Fibroblast of pulmonary artery (primary cell): ENCODE measurements around the gene DUSP22.

Source experiments
- DNase-seq: peaks from one replicate; pipeline ENCODE4 v3.0.0-alpha.2; 2010; ENCODE audit warnings: low read depth
- H3K4me3 ChIP-seq: replicated peaks from 2 replicates; pipeline ENCODE4 v1.5.1; 2011; ENCODE audit warnings: low read depth, mild to moderate bottlenecking, control low read depth, low read length, moderate library complexity
- TF ChIP-seq, protein P1 (sequence below): IDR thresholded peaks from 2 replicates; pipeline ENCODE4 v1.5.1; 2011; ENCODE audit warnings: mild to moderate bottlenecking, control low read depth, low read length, inconsistent platforms; ENCODE audit errors: missing control alignments

The DUSP22 gene

DNA sequence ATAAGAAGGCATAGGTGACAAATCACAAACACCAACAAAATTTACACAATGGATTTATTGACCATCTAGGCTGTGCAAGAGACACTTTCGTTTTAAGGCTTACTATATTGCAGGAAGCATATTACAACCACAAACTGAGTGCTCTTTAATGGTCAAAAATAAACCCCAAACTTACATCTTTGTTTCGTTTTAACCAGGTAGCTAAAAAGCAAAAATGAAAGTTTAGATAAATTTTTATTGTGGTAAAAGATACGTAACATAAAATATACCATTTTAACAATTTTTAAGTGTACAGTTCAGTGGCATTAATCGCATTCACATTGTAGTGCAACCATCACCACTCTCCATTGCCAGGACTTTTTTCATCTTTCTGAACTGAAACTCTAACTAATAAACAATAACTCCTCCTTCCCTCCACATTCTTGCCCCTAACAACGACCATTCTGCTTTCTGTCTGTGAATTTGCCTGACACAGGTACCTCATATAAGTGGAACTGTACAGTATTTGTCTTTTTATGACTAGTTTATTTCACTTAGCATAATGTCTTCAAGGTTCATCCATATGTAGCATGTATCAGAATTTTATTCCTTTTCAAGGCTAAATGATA is 32.3 kb upstream of the DUSP22 start:
- no peak overlapping the region for H3K4me3 ChIP-seq
- TF ChIP-seq, protein P1, sequence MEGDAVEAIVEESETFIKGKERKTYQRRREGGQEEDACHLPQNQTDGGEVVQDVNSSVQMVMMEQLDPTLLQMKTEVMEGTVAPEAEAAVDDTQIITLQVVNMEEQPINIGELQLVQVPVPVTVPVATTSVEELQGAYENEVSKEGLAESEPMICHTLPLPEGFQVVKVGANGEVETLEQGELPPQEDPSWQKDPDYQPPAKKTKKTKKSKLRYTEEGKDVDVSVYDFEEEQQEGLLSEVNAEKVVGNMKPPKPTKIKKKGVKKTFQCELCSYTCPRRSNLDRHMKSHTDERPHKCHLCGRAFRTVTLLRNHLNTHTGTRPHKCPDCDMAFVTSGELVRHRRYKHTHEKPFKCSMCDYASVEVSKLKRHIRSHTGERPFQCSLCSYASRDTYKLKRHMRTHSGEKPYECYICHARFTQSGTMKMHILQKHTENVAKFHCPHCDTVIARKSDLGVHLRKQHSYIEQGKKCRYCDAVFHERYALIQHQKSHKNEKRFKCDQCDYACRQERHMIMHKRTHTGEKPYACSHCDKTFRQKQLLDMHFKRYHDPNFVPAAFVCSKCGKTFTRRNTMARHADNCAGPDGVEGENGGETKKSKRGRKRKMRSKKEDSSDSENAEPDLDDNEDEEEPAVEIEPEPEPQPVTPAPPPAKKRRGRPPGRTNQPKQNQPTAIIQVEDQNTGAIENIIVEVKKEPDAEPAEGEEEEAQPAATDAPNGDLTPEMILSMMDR = no peak
- no peak for DNase-seq

DNA sequence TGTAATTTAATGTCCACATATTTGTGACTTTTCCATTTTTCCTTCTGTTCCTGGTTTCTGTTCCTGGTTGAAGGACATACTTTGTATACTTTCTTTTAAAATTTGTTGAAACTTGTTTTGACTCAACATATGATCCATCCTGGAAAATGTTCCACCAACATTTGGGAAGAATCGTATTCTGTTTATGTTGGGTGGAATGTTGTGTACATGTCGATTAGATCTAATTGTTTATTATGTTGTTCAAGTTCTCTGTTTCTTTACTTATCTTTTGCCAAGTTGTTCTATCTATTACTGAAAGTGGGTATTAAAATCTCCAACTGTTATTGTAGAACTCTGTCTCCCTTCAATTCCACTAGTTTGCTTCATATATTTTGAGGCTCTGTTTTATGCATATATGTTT is 27.7 kb upstream of the DUSP22 start:
- DNase-seq = no peak
- TF ChIP-seq, protein P1 = no peak
- H3K4me3 ChIP-seq = no peak overlapping the region

DNA sequence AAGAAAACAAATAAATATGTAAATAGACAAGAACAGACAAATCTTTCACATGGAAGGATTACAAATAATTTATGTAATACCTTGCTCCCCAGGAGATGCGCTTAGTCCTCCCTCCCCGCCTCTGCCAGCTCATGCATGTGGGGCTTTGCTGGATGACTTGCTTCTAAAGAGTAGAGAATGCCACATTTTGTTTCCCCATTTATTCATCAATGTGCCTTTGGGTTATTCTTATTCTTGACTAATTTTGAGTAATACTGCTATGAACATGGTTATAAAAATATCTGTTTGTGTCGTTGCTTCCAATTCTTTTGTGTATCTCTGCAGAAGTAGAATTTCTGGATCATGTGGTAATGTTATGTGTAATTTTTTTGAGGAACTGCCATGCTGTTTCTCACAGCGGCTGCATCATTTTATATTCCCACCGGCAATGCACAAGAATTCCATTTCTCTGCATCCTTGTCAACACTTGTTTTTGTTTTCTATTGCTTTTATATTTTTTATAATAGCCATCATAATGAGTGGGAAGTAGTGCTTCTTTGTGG is 23.8 kb upstream of the DUSP22 start:
- no peak overlapping the region for H3K4me3 ChIP-seq
- TF ChIP-seq, protein P1 = no peak
- no peak for DNase-seq

DNA sequence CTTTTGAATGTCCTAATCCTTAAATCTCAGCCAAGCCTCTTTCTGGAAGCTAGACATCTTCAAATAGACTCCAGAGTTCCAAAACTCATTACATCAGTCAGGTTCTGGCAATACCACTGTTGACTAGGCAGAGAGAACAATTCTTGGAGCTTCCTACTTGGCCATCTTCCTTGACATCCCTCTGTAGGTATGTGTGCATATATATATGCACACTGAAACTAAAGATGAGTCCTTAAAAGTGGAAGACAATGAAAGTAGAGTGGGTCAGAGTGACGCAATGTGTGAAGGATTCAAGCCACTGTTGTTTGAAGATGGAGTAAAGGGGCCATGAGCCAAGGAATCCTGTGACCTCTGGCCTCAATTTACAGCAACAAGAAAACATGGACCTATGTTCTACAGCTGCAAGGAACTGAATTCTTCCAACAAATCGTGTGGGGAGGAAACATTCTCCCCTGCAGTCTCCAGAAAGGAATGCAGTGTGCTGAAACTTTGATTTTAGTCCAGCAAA is 18.7 kb upstream of the DUSP22 start:
- H3K4me3 ChIP-seq = no peak overlapping the region
- TF ChIP-seq, protein P1 = no peak
- peak; percentile 47 for DNase-seq

DNA sequence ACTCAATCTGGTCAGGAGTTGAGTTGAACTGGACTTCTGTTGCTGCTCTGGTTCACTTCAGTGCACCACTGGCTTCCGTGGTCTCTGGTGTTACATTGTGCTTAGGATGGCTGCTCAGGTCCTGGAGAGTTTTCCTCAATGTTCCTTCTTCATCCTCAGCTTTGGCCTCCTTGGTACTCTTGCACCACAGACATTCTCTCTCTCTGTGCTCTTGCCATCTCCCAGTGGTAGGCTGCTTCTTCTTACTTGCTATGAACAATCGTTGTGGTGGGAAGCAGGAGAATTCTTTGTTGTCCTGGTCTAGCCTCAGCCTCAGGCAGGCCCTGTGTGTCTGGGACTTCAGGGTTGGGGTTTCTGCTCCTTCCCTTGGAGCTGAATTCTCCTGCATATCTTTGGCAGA is 14.5 kb upstream of the DUSP22 start:
- TF ChIP-seq, protein P1 = no peak
- H3K4me3 ChIP-seq = no peak overlapping the region
- DNase-seq = no peak

DNA sequence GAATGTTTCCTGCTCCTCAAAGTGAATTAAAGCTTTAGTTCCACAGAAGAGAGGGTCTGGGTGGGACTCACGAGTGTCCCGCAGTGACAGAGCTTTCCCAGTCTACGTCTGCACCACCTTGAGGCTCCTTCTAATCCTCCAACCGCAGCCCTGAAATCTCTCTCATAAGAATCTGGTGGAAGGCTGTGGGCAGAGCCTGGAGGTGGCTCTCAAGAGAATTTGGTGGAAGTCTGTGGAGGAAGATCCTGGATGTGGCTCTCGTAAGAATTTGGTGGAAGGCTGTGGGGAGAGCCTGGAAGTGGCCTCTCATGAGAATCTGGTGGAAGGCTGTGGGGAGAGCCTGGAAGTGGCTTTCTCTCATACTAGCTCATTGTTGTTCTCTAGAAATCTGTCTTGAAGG is 13.8 kb upstream of the DUSP22 start:
- no peak for DNase-seq
- TF ChIP-seq, protein P1 = no peak
- H3K4me3 ChIP-seq = no peak overlapping the region
